Kidney capillary endothelial cell (primary cell): Measurements from ENCODE around the gene RPTOR.

Experiments used
- DNase-seq: peaks from one replicate; pipeline ENCODE4 v3.0.0-alpha.2; 2018; ENCODE audit warnings: low spot score

Gene RPTOR

DNA sequence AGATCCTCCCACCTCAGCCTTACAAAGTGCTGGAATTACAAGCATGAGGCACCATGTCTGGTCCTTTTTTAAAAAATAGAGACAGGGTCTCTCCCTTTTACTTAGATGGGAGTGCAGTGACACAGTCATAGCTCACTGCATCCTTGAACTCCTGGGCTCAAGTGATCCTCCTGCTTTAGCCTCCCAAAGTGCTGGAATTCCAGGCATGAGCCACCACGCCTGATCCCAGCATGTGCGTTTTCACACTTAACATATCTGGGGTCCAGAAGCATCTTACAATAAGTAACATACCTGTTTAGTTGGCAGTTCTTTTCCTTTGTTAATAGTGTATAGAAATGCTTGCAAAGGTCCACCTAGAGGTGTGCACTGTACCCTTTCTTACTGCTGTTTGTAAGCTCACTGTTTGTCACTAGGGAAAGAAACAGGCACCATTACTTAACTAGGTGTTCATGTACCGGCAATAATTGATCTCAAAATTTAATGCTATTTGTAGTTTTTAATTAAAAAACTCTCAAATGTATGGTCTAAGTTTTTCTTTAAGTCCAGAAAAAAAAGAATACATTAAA, 221.7 kb downstream of the RPTOR start:
- DNase-seq: no peak

DNA sequence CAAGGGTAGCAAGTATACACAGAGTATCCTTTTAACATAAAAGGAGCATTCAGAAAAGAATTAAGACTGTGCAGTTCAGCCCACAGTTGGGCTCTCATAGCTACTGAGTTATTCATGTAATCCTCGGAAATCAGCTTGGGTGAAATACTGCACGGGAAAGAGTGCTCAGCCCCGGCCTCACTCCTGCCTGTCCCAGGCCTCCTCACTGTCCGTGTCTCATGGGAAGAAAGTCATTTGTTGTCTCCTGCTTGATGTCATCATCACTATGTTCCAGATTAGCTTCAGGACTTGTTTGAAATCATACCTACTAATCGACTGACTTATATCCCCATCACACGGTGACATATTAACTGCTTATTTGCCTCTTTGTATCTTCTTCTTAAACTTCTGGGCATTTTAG, 223.8 kb downstream of the RPTOR start:
- no peak for DNase-seq

DNA sequence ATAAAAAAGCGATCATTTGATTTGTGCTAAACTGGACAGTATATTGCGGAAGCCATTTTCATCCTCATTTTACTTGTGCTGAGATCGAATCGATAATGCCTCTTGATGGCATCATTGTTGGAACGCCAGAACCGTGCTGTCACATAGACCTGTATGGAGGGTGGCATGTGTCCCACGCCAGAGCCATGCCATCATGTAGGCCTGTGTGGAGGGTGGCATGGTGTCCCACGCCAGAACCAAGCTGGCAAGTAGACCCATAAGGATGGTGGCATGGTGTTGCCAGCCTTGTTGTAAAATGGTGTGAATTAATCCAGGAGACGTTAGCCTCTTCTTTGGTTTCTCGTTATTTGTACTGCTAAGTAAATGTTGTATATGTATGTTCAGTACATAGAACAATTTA, 224.3 kb downstream of the RPTOR start:
- no peak for DNase-seq

DNA sequence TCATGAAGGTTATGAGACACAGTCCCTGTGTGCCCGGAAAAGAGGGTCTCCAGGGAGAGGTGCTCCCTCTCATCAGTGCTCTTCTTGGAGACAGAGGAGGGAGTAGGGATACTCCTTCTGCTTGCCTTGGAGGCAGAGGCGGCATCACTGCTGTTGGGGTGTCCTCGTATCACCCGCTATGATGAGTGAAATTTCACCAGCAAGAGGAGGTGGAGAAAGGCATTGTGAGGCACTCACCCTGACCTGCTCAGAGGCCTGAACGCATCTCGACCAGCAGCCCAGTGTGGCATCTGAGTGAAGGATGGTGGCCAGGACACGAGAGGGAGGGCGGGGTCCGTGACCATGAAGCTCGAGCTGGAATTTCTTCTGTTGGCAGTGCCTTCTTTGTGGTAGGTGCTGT, 224.9 kb downstream of the RPTOR start:
- no peak for DNase-seq

DNA sequence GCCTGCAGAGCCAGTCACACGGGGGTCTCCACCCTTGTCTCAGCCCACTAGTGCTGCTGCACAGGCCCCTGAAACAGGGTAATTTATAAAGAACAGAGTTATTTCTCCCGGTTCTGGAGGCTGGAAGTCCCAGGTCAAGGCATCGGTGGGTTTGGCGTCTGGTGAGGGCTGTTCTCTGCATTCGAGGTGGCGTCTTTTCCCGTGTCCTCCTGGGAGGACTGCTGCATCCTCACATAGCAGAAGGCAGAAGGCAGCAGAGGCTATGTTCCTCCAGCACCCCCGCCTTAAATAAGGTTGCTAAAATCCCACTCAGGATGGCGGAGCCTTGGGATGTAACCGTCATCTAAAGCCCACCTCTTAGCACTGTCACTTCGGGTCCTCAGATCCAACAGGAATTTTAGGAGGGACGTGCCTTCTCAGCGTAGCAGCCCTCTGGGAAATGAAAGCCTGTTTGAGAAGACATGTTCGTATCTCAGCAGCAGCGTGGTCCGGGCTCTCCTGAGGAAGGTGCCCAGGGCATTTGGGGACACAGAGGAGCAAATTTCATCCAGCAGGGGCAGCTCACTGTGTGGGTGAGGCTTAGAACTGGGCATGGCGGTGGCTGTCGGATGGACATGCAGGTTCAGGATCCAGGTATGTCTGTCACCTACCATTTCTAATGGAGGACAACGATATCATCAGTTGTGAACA, 225.4 kb downstream of the RPTOR start:
- DNase-seq: no peak

DNA sequence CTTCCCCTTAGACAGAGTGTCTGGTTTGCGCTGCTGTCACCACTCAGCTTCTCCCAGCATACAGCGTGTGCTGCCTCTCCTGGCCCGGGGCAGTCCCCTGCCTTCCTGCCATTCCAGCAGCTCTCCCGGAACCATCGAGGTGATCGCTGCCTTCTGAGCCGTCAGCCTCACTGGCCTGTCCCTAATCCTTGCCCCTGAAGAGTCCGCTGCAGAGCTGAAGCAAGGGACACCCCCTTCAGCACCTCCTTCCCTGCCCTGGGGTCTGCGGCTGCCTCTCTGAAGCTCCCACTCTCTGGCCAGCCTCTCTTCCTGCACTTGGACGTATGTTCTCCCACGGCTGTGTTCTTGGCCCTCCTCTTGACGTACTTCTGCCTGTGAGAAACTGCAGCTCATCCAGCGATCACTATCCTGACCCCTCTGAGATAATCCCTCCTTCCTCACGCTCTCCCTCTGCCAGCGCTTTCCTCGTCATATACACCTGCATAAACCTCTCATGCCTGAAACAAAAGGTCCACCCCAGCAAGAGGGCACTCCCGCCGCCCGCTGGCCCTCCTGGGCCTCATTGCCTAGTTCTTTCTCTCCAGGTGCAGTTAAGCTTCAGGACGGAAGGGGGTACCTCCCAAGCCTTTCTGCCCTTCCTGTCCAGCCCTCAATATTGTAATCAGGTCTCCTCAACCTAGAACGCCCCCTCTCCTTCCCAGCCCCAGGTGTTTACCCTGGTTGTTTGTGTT, 226.4 kb downstream of the RPTOR start:
- DNase-seq: no peak

DNA sequence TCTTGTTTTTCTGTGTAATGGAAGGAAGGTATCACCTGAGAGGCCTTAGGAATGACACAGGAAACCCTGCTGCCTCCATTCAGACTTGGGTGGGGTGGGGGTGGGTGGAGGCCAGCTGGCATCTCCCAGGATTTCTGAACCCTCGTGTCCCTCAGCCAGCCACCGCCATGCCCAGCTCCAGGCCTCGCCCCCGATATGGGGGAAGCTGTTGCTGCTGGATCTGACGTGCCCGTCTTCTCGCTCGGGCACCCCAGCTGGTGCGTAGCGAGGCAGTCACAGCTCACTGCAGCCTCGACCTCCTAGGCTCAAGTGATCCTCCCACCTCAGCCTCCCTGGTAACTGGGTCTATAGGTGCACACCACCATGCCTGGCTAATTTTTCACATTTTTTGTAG, 227.0 kb downstream of the RPTOR start:
- DNase-seq: no peak

GRCh38 chr17:80772906-80773242, 228.2 kb downstream of the RPTOR start:
- DNase-seq: no peak

DNA sequence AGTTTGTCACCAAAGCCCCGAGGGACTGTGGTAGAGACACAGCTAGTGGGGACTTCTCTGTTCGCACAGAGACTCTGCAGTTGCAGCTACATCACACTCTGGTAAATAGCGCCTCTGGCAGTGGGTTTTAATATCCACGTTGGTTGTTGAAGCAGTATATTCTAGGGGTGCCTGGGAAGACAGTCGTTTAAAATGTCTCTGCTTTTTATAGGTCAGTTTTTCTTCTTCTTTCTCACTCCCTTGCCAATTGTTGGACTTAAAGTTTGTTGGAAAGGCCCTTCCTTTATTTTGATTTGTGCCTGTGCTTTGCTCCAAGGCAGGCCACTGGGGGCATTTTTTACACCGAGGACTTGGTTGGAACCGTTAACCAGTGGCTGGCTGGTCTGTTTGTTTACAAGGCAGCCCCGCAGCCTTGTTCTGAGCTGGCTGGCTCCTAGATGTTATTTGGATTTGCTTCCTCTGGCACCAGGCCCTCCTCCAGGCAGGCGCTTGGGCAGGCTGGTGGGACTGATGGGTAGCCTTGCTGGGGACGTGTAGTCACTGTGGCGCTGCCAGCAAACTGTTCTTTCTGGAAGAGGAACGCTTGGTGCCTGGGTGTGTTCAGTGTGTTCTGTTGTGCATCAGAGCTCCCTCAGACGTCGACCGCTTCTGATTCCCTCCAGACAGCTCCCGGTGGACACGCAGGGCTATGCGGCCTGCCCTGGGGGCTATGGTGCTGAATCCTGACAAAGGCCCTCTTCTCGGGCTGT, 228.8 kb downstream of the RPTOR start:
- DNase-seq: no peak

GRCh38 chr17:80774146-80774545, 229.5 kb downstream of the RPTOR start:
- DNase-seq: no peak

DNA sequence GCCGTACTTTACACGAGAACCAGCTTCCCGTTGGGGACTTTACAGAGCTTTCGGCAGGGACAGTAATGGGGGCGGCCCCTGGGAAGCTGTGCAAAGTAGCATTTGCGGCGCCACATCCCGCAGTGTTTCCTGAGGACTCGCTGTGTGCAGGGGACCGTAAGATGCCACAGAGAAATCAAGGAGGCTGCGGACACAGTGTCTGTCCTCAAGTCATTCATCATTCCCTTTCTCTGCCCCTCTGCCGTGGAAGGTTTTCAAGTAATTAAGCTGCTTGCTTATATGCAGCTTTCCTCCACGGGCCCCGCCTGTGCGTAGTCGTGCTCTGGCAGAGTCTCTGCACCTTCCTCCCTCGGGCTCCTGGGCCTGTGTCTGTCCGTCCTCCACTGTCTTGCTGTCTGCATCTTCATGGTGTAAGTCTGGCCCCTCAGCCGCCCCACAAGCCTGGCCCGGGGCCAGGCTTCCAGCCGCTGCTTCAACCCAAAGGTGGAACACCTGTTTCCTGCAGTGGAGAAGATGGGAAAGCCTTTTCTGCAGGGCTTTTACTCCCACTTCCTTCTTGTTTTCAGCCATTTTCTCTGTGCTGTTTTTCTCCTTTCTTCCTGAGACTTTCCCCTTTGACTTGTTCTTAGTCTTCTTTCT, 230.1 kb downstream of the RPTOR start:
- DNase-seq: no peak

DNA sequence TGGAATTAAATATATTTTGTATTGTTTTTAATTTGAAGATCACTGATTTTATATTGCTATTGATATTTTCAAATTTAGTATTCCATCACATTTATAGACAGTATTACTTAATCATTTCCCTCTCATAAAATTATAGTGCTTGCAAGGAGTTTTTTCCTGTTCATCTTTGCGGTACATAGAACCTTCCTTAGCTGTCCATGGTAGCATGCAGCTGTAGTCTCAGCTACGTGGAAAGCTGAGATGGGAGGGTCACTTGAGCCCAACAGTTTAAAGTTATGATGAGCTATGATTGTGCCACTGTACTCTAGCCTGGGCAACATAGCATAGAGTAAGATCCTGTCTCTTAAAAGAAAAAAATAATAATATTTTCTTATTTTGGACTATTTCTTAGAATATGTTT, 231.2 kb downstream of the RPTOR start:
- no peak for DNase-seq

DNA sequence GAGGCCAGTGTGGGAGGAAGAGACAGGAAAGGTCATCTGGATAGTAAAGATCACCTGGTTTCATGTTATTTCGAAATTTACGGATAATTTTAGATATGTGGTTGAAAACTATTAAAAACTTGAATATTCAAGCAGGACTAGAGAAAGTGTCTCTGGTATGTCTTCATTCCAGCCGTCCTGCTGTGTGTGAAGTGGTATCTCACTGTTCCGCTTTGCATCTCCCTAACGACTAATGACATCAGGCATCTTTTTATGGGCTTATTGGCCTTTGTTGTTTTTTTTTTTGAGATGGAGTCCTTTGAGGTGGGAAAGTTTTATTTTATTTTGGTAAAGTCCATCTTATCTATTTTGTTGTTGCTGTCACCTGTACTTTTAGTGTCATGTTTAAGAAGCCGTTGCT, 232.6 kb downstream of the RPTOR start:
- no peak for DNase-seq

GRCh38 chr17:80778716-80779115, 234.1 kb downstream of the RPTOR start:
- no peak for DNase-seq

DNA sequence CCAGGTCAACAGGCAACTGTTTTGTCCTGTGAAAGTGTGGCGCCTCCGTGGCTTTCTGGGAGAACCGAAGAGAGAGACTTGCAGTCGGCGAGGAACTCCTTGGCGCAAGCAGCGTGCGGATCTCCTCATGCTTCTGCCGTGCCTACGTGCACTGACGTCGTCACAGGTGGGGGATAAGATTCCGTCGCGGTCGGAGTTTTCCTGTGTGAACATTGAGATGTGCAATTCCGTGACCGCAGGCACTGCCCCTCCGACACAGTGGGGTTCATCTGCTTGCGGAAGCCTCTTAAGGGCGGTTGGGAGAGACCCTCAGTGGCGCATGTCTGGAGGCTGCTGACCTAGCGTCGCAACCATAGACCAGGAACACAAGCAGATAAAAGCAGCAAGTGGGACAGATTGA, 234.7 kb downstream of the RPTOR start:
- no peak for DNase-seq

- DNase-seq: no peak
Measured at GRCh38 chr17:80779961-80780380, 235.3 kb downstream of the RPTOR start.

- DNase-seq: no peak
Measured at GRCh38 chr17:80780381-80781198, 236.0 kb downstream of the RPTOR start.

DNA sequence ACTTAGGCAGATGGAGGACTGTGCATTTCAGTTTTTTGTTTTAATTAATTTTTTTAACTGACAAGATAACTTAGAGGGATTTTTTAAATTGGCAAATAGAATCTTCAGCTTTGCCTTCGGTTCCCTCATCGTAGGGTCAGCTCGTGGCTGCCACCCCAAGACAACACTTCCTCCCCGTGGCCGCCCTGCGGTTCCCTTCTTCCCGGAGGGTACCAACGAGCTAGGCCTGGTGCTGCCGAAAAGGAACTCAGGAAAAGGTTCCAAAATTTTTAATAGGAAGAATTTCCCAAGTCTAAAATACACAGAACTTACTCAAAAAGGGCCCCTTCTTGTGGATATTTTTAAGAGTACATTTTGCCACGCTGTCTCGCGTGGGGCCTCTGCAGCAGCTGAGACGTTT, 236.6 kb downstream of the RPTOR start:
- DNase-seq: no peak

DNA sequence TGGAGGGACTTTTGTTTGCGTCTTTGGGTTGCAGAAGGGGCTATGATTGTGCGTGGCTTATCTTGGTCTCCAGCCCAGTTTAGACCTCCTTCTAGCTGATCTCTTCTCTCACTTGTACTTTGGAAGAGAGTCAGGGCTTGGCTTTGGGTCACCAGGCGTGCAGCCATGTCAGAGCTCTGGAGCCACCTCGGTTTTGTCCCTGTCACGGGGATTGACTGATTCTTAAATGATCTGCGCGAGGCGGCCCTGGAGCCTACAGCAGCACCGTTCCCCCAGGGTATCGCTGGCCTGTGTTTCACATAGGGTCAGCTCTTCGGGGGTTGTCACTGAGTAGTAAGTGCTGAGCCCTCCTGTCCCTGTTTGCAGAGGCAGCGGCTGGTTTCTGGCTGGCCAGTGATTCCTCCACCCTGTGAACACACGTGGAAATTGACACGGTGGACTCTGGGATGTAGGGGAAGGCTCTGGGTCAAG, 237.2 kb downstream of the RPTOR start:
- no peak for DNase-seq

GRCh38 chr17:80782536-80783427, 238.1 kb downstream of the RPTOR start:
- DNase-seq: peak; percentile 26
